GM15510 (cell line): ENCODE results near the gene RRP15.

Experiments
- POLR2A ChIP-seq: IDR thresholded peaks from 3 replicates; pipeline ENCODE4 v1.6.1; 2011; ENCODE audit warnings: borderline replicate concordance; ENCODE audit not compliant: insufficient read length; ENCODE audit errors: extremely low read depth

The RRP15 gene

DNA sequence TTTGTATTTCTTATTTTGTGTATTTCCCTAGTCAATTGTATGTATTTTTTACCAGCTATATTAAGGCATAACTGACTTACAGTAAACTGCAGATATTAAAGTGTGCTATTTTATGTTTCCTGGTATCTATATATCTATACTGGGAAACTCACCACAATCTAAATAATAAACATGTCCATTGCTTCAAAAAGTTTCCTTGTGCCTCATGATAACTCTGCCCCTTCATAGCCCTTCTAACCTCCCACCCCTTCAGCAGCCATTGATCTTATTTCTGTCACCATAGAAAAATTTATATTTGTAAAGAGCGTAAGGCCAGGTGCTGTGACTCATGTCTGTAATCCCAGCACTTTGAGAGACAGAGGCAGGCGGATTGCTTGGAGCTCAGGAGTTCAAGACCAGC lies 9.3 kb upstream of the RRP15 start:
- TF ChIP-seq POLR2A: no peak

DNA sequence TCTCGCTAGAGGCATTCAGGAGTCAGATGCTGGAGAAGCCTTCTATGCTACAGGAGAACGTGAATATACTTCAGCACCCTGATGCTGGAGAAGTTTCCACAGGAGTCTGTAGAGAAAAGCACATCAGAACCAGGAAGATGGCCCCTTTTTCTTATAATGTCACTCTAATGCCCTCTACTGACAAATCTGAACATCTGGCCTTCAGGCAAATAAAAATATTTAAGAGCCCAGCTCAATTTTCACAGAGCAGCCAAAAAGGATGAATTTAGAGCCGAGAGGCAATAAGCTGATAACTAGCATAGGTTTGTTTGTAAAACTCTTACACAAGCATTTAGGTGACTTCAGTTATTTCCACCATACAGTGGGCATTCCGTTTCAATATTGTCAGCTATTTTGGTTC lies 3.8 kb upstream of the RRP15 start:
- TF ChIP-seq POLR2A: no peak

DNA sequence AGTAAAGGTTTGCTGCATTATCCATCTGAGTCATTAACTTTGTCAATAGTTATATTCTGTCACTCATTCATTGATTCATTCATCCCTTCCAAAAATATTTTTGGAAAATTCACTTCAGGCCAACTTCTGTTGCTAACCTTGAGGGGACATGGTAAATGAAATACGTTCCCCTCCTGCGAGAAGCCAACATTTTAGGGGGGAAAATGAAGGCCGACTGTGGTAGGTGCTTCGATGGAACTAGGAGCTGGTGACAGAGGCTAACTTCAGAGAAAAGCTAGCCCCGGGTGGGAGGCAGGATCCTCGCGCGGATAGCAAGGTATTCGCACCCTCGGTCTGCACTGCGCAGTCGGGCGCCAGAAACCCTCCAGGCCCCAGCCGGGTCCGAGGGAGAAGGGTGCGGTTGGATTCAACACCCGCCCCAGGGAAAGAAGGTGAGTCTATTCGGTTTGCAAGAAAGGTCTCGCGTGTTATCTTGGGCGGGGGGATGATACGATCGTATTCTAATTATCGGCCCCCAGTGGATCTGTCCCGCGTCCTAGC lies 646 bp upstream of the RRP15 start:
- TF ChIP-seq POLR2A: no peak

- no peak for TF ChIP-seq POLR2A
Measured at GRCh38 chr1:218292515-218292914, 7.4 kb downstream of the RRP15 start.

- no peak for TF ChIP-seq POLR2A
Measured at GRCh38 chr1:218294546-218294945, 9.5 kb downstream of the RRP15 start.

- no peak for TF ChIP-seq POLR2A
Measured at GRCh38 chr1:218296162-218296561, 11.1 kb downstream of the RRP15 start.

- no peak for TF ChIP-seq POLR2A
Measured at GRCh38 chr1:218297461-218297860, 12.4 kb downstream of the RRP15 start.

GRCh38 chr1:218297867-218298266 lies 12.8 kb downstream of the RRP15 start:
- TF ChIP-seq POLR2A: no peak

DNA sequence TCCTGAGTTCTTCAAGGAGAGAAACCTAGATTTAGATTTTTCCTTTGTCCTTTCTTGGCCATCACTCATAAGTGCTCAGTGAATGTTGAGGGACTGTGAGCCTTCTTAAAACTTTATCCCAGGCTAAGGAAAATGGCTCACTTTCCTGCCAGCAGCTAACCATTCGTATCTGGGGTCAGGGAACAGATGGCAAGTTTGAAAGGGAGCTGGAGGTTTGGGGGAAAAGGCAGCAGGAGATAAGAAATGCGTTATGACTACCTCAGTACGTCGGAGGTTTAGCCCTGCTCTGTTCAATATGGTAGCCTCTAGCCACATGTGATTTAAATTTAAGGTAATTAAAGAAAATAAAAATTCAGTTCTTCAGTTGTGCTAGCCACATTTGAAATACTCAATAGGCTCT lies 13.3 kb downstream of the RRP15 start:
- TF ChIP-seq POLR2A: no peak

DNA sequence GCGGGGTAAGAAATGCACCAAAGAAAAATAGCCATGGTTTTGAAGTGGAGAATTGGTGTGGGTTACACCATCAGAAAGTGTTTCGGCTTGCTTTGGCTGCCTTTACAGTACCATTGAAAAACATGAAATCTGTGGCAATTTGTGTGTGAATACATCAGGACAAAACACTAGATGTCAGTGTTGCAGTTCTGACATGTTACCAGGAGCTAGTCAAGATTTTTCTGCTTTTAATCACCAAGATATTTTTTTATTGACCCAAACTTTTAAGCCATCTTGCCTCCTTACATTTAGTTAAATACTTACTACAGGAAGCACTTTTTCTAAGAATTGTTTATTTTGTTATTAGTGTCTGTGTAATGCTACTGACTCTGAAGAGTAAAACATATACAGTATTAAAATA lies 14.3 kb downstream of the RRP15 start:
- no peak for TF ChIP-seq POLR2A

- TF ChIP-seq POLR2A: no peak
Measured at GRCh38 chr1:218301217-218301616, 16.1 kb downstream of the RRP15 start.

DNA sequence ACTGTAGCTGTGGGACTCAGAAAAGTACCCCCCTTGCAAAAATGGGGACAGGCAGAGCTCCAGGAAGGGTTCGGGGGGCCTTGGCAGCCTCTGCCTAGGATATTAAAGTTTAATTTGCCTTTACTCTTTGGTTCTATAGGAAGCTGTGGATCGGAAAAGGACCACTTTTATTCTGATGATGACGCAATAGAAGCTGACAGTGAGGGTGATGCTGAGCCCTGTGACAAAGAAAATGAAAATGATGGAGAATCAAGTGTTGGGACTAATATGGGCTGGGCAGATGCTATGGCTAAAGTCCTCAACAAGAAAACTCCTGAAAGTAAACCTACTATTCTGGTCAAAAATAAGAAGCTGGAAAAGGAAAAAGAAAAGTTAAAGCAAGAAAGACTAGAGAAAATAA lies 17.1 kb downstream of the RRP15 start:
- no peak for TF ChIP-seq POLR2A

DNA sequence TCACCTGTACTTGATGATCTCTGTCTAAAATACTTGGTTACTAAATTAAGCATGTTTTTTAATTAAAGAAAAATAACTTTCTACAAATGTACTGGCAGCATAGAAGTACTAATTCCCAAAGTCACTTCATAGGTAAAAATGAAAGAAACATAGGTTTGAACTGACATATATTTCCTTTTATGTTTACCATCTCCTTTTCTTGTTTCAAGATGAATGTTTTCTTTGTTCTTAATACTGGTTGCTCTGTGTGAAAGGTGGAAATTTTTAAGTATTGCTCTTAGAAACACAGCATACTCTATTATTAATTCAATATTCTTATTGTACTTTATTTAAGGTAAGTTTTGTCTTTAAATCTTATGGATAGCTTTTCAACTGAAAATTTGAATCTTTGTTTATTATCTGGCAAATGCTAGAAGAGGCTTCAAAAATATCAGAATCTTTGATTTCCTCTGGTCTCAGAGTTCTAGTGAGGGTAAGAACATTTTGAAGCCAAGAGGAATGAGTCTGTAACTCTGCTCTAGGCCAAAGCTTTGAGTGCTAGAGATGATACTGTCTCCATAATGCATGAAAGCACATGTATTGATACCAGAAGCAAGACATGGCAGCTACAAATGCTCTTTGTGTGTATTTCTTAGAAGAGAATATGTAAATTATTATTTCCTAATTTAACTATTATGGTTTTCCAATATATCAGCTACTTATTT lies 18.2 kb downstream of the RRP15 start:
- TF ChIP-seq POLR2A: no peak

DNA sequence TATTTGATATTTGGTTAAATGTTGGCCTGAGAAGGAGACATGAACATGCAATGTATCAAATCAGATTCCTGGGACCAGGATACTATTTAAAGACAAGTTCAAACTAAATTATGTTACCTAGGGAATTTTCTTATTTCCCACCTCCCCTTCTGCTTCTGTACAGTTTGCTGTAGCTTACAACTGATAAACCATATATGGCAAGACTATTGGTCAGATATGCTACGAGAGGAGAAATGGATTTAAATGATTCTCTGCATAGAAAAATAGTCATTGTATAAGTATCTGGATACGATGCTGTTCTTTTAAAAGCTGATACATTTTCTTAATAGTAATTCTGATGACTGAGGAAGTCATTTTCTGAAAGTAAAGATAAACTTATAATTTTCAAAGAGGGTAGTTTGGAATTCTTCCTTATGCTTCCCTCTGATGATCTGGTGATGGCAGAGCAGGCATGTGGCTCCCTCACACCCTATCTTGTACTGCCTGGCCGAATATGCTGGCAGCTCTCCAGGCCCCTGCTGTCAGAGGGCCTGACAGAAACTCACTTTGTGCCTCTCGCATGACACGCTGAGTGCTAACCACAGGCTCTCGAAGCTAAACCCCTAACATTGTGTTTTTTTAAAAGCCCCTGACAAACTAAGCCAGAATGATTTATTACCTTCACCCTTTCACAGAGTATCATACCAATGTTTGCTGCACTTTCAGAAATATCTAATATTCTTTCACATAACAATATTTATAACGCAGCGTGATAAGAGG lies 19.4 kb downstream of the RRP15 start:
- TF ChIP-seq POLR2A: no peak

DNA sequence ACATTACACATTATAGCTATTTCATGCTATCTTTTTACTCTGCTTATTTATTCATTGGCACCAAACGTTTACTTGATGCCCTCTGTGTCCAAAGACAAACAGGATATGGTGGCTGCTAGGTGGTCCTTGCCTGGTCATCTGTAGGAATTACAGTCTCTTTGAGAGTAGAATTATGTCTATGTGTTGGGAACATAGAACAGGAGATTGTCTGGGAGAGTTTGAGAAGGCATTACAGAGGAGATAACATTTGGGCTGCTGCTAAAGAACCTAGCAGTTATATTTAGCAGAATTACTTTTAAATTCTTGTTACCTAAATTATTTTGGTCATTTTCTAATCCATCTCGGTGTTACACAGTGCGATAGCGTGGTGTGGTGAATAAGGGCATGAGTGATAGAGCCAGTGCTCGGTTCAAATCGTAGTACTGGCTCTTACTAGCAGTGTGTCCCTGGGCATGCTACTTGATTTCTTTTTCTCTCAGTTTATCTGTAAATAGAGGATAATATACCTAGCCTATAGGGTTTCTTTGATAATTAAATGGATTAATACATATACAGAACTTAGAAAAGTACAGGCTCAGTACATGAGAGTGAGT lies 20.5 kb downstream of the RRP15 start:
- no peak for TF ChIP-seq POLR2A
